HepG2 (cell line): ENCODE measurements around the gene TSKU. TPM values are rescaled to one million over a fixed set of nuclear protein-coding genes. Genes with fewer than 3 reads are reported as not detected.
A peak's percentile ranks its signal among the peaks of the same experiment; 100 is the strongest.

ENCODE experiments used
- BHLHE40 ChIP-seq: IDR thresholded peaks from 2 replicates; pipeline ENCODE4 v1.6.1; 2011; ENCODE audit warnings: low read length, improper control_type of control experiment
- CEBPB ChIP-seq: IDR thresholded peaks from 2 replicates; pipeline ENCODE4 v1.6.1; 2011; ENCODE audit warnings: low read depth, low read length, improper control_type of control experiment, borderline replicate concordance
- ETS1 ChIP-seq: sonication (generic); formaldehyde crosslinking; IDR thresholded peaks from 2 replicates; pipeline ENCODE4 v1.4.0; 2020; ENCODE audit warnings: missing genetic modification reagents
- HCFC1 ChIP-seq: fragments of 150-350 bp; IDR thresholded peaks from 2 replicates; pipeline ENCODE4 v1.6.1; 2014; ENCODE audit warnings: low read depth, low read length
- HOXD1 ChIP-seq: sonication (generic); formaldehyde crosslinking; IDR thresholded peaks from 2 replicates; pipeline ENCODE4 v1.5.0; 2020; ENCODE audit warnings: missing genetic modification reagents
- MEF2D ChIP-seq: sonication (generic); formaldehyde crosslinking; IDR thresholded peaks from 2 replicates; pipeline ENCODE4 v1.5.1; 2020; ENCODE audit warnings: mild to moderate bottlenecking, missing genetic modification reagents
- MLXIP ChIP-seq: sonication (generic); formaldehyde crosslinking; IDR thresholded peaks from 2 replicates; pipeline ENCODE4 v1.9.0; 2021; ENCODE audit warnings: missing genetic modification reagents, borderline replicate concordance
- MXI1 ChIP-seq: IDR thresholded peaks from 3 replicates; pipeline ENCODE4 v1.6.1; 2012; ENCODE audit warnings: low read depth, low read length, inconsistent platforms, borderline replicate concordance
- NFKB2 ChIP-seq: sonication (generic); formaldehyde crosslinking; IDR thresholded peaks from 2 replicates; pipeline ENCODE4 v1.4.0; 2020; ENCODE audit warnings: missing genetic modification reagents, borderline replicate concordance
- PAX8 ChIP-seq: sonication (generic); formaldehyde crosslinking; IDR thresholded peaks from 2 replicates; pipeline ENCODE4 v1.8.0; 2022; ENCODE audit warnings: mild to moderate bottlenecking, missing genetic modification reagents, borderline replicate concordance
- POGK ChIP-seq: sonication (generic); formaldehyde crosslinking; conservative IDR thresholded peaks from 2 replicates; pipeline ENCODE4 v1.8.0; 2022; ENCODE audit warnings: mild to moderate bottlenecking, moderate library complexity, missing genetic modification reagents
- RBAK ChIP-seq: sonication (generic); formaldehyde crosslinking; IDR thresholded peaks from 2 replicates; pipeline ENCODE4 v1.5.1; 2020; ENCODE audit warnings: mild to moderate bottlenecking, missing genetic modification reagents
- TMF1 ChIP-seq: sonication (generic); formaldehyde crosslinking; IDR thresholded peaks from 2 replicates; pipeline ENCODE4 v1.8.1; 2022; ENCODE audit warnings: low read depth, missing genetic modification reagents
- ZBTB39 ChIP-seq: sonication (generic); formaldehyde crosslinking; IDR thresholded peaks from 2 replicates; pipeline ENCODE4 v1.5.0; 2020; ENCODE audit warnings: missing genetic modification reagents
- ZC3H13 ChIP-seq: sonication (generic); formaldehyde crosslinking; IDR thresholded peaks from 2 replicates; pipeline ENCODE4 v1.8.1; 2023; ENCODE audit warnings: mild to moderate bottlenecking, missing genetic modification reagents, moderate library complexity
- ZMAT3 ChIP-seq: sonication (generic); formaldehyde crosslinking; conservative IDR thresholded peaks from 2 replicates; pipeline ENCODE4 v1.7.0; 2021; ENCODE audit warnings: missing genetic modification reagents
- ZNF274 ChIP-seq: sonication (generic); formaldehyde crosslinking; IDR thresholded peaks from 2 replicates; pipeline ENCODE4 v1.5.1; 2020; ENCODE audit warnings: mild to moderate bottlenecking, missing genetic modification reagents
- ZNF414 ChIP-seq: sonication (generic); formaldehyde crosslinking; IDR thresholded peaks from 2 replicates; pipeline ENCODE4 v1.5.0; 2020; ENCODE audit warnings: missing genetic modification reagents
- ZNF614 ChIP-seq: IDR thresholded peaks from 2 replicates; pipeline ENCODE4 v1.6.1; 2018; ENCODE audit warnings: missing biosample characterization, missing genetic modification reagents, inconsistent platforms, borderline replicate concordance
- ZNF652 ChIP-seq: IDR thresholded peaks from 2 replicates; pipeline ENCODE4 v1.6.1; 2016; ENCODE audit warnings: low read depth, borderline replicate concordance
- polyA plus RNA-seq, 8 experiments: library from polyadenylated mRNA; depleted of rRNA in 3 of 8; stranded (reverse) in 7 of 8; unstranded in 1 of 8; fragments of >200 nt; fragmentation: Illumina TruSeq in 4 of 8; extraction: Trizol in 4 of 8; gene quantifications; 2 replicates each; pipeline versions ENCODE4 v1.2.1 to v1.2.3, GENCODE V29; 2011 to 2016; ENCODE audit warnings: low read depth in 4 of 8, missing spikeins in 1 of 8, mixed read lengths in 1 of 8; ENCODE audit not compliant: insufficient read depth in 1 of 8
- total RNA-seq, 5 experiments: library from RNA; depleted of rRNA; stranded (reverse); fragments of >200 nt; fragmentation: Illumina TruSeq; extraction: Trizol; gene quantifications; 2 replicates each; pipeline ENCODE4 v1.2.3, GENCODE V29; 2016; ENCODE audit warnings: low read depth in 1 of 5

The TSKU gene
- total and polyA plus RNA-seq, 2 of the 13 experiments (the other 11 are each of a cell fraction or from before 2014, with no cell fraction given) = 20.3 to 21.4 TPM

- TF ChIP-seq ETS1 (CRISPR knock-in tag) = no peak
- peak; percentile 49 for TF ChIP-seq BHLHE40
- TF ChIP-seq ZNF652 (CRISPR knock-in tag) = no peak
- TF ChIP-seq MEF2D (CRISPR knock-in tag) = peak; percentile 21; the same call in 1 of the 2 replicates
- 0 out of 2 replicates have a peak, but pooled peaks have one; percentile 31 for TF ChIP-seq TMF1 (CRISPR knock-in tag)
- TF ChIP-seq ZNF414 (CRISPR knock-in tag) = no peak
- peak; percentile 43; the same call in 1 of the 2 replicates for TF ChIP-seq CEBPB
- no peak for TF ChIP-seq HCFC1
- TF ChIP-seq PAX8 = 0 out of 2 replicates have a peak, but pooled peaks have one; percentile 63
- peak; percentile 20; the same call in 1 of the 3 replicates for TF ChIP-seq MXI1
- no peak for TF ChIP-seq MLXIP
- TF ChIP-seq ZBTB39 (CRISPR knock-in tag) = 0 out of 2 replicates have a peak, but pooled peaks have one; percentile 36
- TF ChIP-seq ZMAT3 (CRISPR knock-in tag) = 0 out of 2 replicates have a peak, but pooled peaks have one; percentile 33
- TF ChIP-seq POGK (CRISPR knock-in tag) = 0 out of 2 replicates have a peak, but pooled peaks have one; percentile 54
- TF ChIP-seq ZC3H13 (CRISPR knock-in tag) = peak; percentile 99
- TF ChIP-seq HOXD1 (CRISPR knock-in tag) = peak; percentile 69; the same call in 1 of the 2 replicates
- peak; percentile 55; the same call in 1 of the 2 replicates for TF ChIP-seq ZNF274 (CRISPR knock-in tag)
- peak; percentile 43; the same call in 1 of the 2 replicates for TF ChIP-seq ZNF614 (CRISPR knock-in tag)
- no peak for TF ChIP-seq RBAK (CRISPR knock-in tag)
- peak; percentile 79; the same call in 1 of the 2 replicates for TF ChIP-seq NFKB2 (CRISPR knock-in tag)
Measured at GRCh38 chr11:76799066-76799804, 16.1 kb downstream of the TSKU start (continued).
